Measurements from ENCODE around the gene SCAMP4. TPM values are rescaled to one million over a fixed set of nuclear protein-coding genes. Genes with fewer than 3 reads are reported as not detected.
A peak's percentile ranks its signal among the peaks of the same experiment; 100 is the strongest.

Gene SCAMP4
- total RNA-seq, 1 experiment from 2014 or later = 69.0 TPM

- Histone ChIP-seq H2BK20ac (ENCODE audit: low read depth, low read length, poor library complexity, severe bottlenecking) (no peak overlapping the region), H3K23me2 (ENCODE audit: insufficient read length, low read depth, low read length, poor library complexity, severe bottlenecking) (no peaks in the 10 kb centered on the region), H3K27me3 (ENCODE audit: insufficient read depth, low read length) (no peaks in the 10 kb centered on the region), H3K9me3 (ENCODE audit: control insufficient read depth, low read depth, low read length) (no peaks in the 10 kb centered on the region), H2BK120ac (ENCODE audit: low read depth, low read length, poor library complexity, severe bottlenecking) (no peak overlapping the region), H3K56ac (ENCODE audit: insufficient read length, low read depth, low read length) (no peak overlapping the region), H2AFZ (ENCODE audit: low read length) (no peak overlapping the region), H4K5ac (ENCODE audit: insufficient read length, low read depth, low read length) (no peak overlapping the region), H2BK15ac (ENCODE audit: low read depth, low read length) (no peak overlapping the region), H3T11ph (ENCODE audit: low read length) (no peak overlapping the region), H2AK5ac (ENCODE audit: insufficient read length, low read length) (no peak overlapping the region), H2BK12ac (ENCODE audit: insufficient read length, low read depth, low read length) (no peak overlapping the region), H3K9ac (ENCODE audit: extremely low read depth, insufficient read length, low read length) (no peak overlapping the region), H4K91ac (ENCODE audit: insufficient read length, low read depth, low read length) (no peak overlapping the region), H4K20me1 (ENCODE audit: control insufficient read depth, insufficient read depth, insufficient read length) (peaks cover 2% of the 10 kb centered on the region), H3K18ac (ENCODE audit: insufficient read length, low read depth, low read length) (no peak overlapping the region), H3K23ac (ENCODE audit: insufficient read length, low read depth, low read length) (no peak overlapping the region), H3K14ac (ENCODE audit: insufficient read depth, low read length) (no peak overlapping the region), H3K79me1 (ENCODE audit: insufficient read depth, low read depth, low read length, poor library complexity, severe bottlenecking) (peaks cover 5% of the 10 kb centered on the region), H3K79me2 (ENCODE audit: insufficient read depth, low read length) (peaks cover 17% of the 10 kb centered on the region; the same call in 1 of the 2 replicates), H2BK5ac (ENCODE audit: insufficient read length, low read length) (no peak overlapping the region), H3K4me1 (ENCODE audit: insufficient read depth, low read length) (no peaks in the 10 kb centered on the region), H3K27ac (ENCODE audit: insufficient read length, low read depth, low read length) (no peak overlapping the region), H4K8ac (replicated peaks; ENCODE audit: insufficient read length, low read depth, low read length) (no peak overlapping the region), H3K4me2 (ENCODE audit: insufficient read depth, insufficient read length, low read length) (no peak overlapping the region), H3K4ac (ENCODE audit: low read depth, low read length) (no peak overlapping the region)
- Mint-ChIP-seq H3K27ac (peak overlapping the region in 1 of 3 experiments; percentile 70; a peak in 2 of 7 replicates), H3K27me3 (ENCODE audit: low read depth) (no peaks in the 10 kb centered on the region), H3K4me3 (no peak overlapping the region), H3K9me3 (no peaks in the 10 kb centered on the region), H3K36me3 (ENCODE audit: insufficient read depth in 1 of 3, low read depth in 3 of 3) (peaks cover 1 to 13% (median 12%) of the 10 kb centered on the region in 3 experiments; a peak in 4 of 7 replicates), H3K4me1 (peaks cover 3 to 15% of the 10 kb centered on the region in 2 experiments; a peak in 3 of 4 replicates)
- DNase-seq = no peak
- WGBS (ENCODE audit: extremely low coverage, insufficient read length, low lambda C conversion rate) = no CpG with 5 or more reads among the region's 32 CpGs
- TF ChIP-seq CTCF (conservative IDR thresholded peaks at IDR 0.05) = no peak
Measured at GRCh38 chr19:1959928-1960589, 54.9 kb downstream of the SCAMP4 start.

Data from H9 (cell line).